IMR-90 (cell line): Measurements from ENCODE around the gene SAMHD1. TPM values are rescaled to one million over a fixed set of nuclear protein-coding genes. Genes with fewer than 3 reads are reported as not detected.

ENCODE experiments used
- ATAC-seq: fragments of 200-7000 bp; cut with Tn5 transposase; 2 replicates; pipeline ENCODE4 v1.9.1; 2020; ENCODE audit warnings: low read depth, mild to moderate bottlenecking, moderate library complexity
- BruUV-seq: library from RNA; stranded (reverse); fragments of 400-500 nt; replicated peaks from 2 replicates; lab custom pipeline; 2021; lab: Mats Ljungman, UMichigan
- CTCF ChIA-PET: fragments of 300-600 bp; formaldehyde crosslinking; extraction: SDS; loops from one replicate; lab custom pipeline; 2021; ENCODE audit warnings: antibody characterized with exemption; lab: Yijun Ruan, JAX
- POLR2A ChIA-PET: fragments of 300-600 bp; sonication (Branson Sonifier 250); formaldehyde crosslinking; loops from one replicate; lab custom pipeline; 2022; ENCODE audit warnings: antibody characterized with exemption; ENCODE audit not compliant: unreplicated experiment; lab: Charles Lee
- DNase-seq: peaks from one replicate; pipeline ENCODE4 v3.0.0; 2013
- H2AFZ ChIP-seq: replicated peaks from 2 replicates; pipeline ENCODE3; 2013; ENCODE audit warnings: low read length, mild to moderate bottlenecking; ENCODE audit not compliant: poor library complexity
- H2AK5ac ChIP-seq: 2 replicates; pipeline ENCODE4 v1.6.1; 2013; ENCODE audit warnings: low read depth, low read length, inconsistent platforms
- H2AK9ac ChIP-seq: replicated peaks from 2 replicates; pipeline ENCODE3; 2013; ENCODE audit warnings: mild to moderate bottlenecking, low read depth, low read length, moderate library complexity; ENCODE audit not compliant: poor library complexity
- H2BK120ac ChIP-seq: 2 replicates; pipeline ENCODE4 v1.6.1; 2013; ENCODE audit warnings: low read depth, low read length, inconsistent platforms
- H2BK15ac ChIP-seq: 3 replicates; pipeline ENCODE4 v1.6.1; 2013; ENCODE audit warnings: low read depth, low read length, inconsistent platforms
- H2BK20ac ChIP-seq: 2 replicates; pipeline ENCODE4 v1.6.1; 2013; ENCODE audit warnings: low read depth, mild to moderate bottlenecking, inconsistent platforms, low read length, moderate library complexity
- H2BK5ac ChIP-seq: 2 replicates; pipeline ENCODE4 v1.6.1; 2013; ENCODE audit warnings: mild to moderate bottlenecking, low read depth, low read length, inconsistent platforms; ENCODE audit not compliant: poor library complexity, severe bottlenecking
- H3K14ac ChIP-seq: replicated peaks from 2 replicates; pipeline ENCODE4 v1.6.1; 2013; ENCODE audit warnings: low read depth, low read length, inconsistent platforms
- H3K18ac ChIP-seq: 2 replicates; pipeline ENCODE4 v1.6.1; 2013; ENCODE audit warnings: low read depth, low read length, control low read depth
- H3K23ac ChIP-seq: 2 replicates; pipeline ENCODE4 v1.6.1; 2013; ENCODE audit warnings: low read depth, low read length, inconsistent platforms
- H3K27ac ChIP-seq: 2 replicates; pipeline ENCODE4 v1.5.1; 2013; ENCODE audit warnings: mild to moderate bottlenecking, control low read depth, low read length; ENCODE audit not compliant: insufficient read depth
- H3K27me3 ChIP-seq: 2 replicates; pipeline ENCODE4 v1.6.1; 2013; ENCODE audit warnings: low read length; ENCODE audit not compliant: control insufficient read depth, insufficient read depth
- H3K36me3 ChIP-seq: 2 replicates; pipeline ENCODE4 v1.6.1; 2013; ENCODE audit warnings: low read length, mixed read lengths; ENCODE audit not compliant: control insufficient read depth, insufficient read depth
- H3K4ac ChIP-seq: 2 replicates; pipeline ENCODE4 v1.6.1; 2013; ENCODE audit warnings: low read depth, low read length, inconsistent platforms
- H3K4me1 ChIP-seq: 2 replicates; pipeline ENCODE4 v1.6.1; 2013; ENCODE audit warnings: low read length, mixed read lengths; ENCODE audit not compliant: control insufficient read depth, insufficient read depth
- H3K4me2 ChIP-seq: 2 replicates; pipeline ENCODE4 v1.6.1; 2013; ENCODE audit warnings: low read depth, mild to moderate bottlenecking, control low read depth, low read length, moderate library complexity
- H3K4me3 ChIP-seq: 2 replicates; pipeline ENCODE4 v1.5.1; 2013; ENCODE audit warnings: low read depth, mild to moderate bottlenecking, control low read depth, low read length, moderate library complexity; ENCODE audit not compliant: insufficient read depth
- H3K56ac ChIP-seq: 2 replicates; pipeline ENCODE4 v1.6.1; 2013; ENCODE audit warnings: low read length, inconsistent platforms; ENCODE audit not compliant: insufficient read depth; ENCODE audit errors: extremely low read depth
- H3K79me1 ChIP-seq, 2 experiments: 2 replicates each; pipeline ENCODE4 v1.6.1; 2013; ENCODE audit warnings: low read length in 2 of 2, inconsistent platforms in 1 of 2, low read depth in 1 of 2
- H3K9ac ChIP-seq: 2 replicates; pipeline ENCODE4 v1.6.1; 2013; ENCODE audit warnings: low read depth, low read length, control low read depth
- H3K9me1 ChIP-seq: 2 replicates; pipeline ENCODE4 v1.6.1; 2013; ENCODE audit warnings: low read length, inconsistent platforms; ENCODE audit not compliant: insufficient read depth
- H3K9me3 ChIP-seq: 2 replicates; pipeline ENCODE4 v1.6.1; 2013; ENCODE audit warnings: low read length; ENCODE audit not compliant: control insufficient read depth, insufficient read depth
- H4K20me1 ChIP-seq: 2 replicates; pipeline ENCODE4 v1.6.1; 2013; ENCODE audit warnings: low read length, inconsistent platforms; ENCODE audit not compliant: insufficient read depth
- H4K5ac ChIP-seq: 2 replicates; pipeline ENCODE4 v1.6.1; 2013; ENCODE audit warnings: mild to moderate bottlenecking, low read depth, low read length, control low read depth
- H4K8ac ChIP-seq, 2 experiments: 2 replicates each; pipeline ENCODE4 v1.6.1; 2013; ENCODE audit warnings: low read depth in 2 of 2, low read length in 2 of 2, control low read depth in 1 of 2, inconsistent platforms in 1 of 2
- H4K91ac ChIP-seq: 2 replicates; pipeline ENCODE4 v1.6.1; 2013; ENCODE audit warnings: low read depth, low read length, inconsistent platforms; ENCODE audit not compliant: insufficient read depth
- CEBPB ChIP-seq: IDR thresholded peaks from 2 replicates; pipeline ENCODE4 v1.6.1; 2012; ENCODE audit warnings: low read depth, low read length, improper control_type of control experiment
- CHD1 ChIP-seq: IDR thresholded peaks from 2 replicates; pipeline ENCODE4 v1.6.1; 2012; ENCODE audit warnings: low read depth, low read length, improper control_type of control experiment
- FOS ChIP-seq: fragments of 150-350 bp; IDR thresholded peaks from 2 replicates; pipeline ENCODE4 v1.6.1; 2016; ENCODE audit warnings: low read depth, low read length
- MAZ ChIP-seq: IDR thresholded peaks from 2 replicates; pipeline ENCODE4 v1.6.1; 2012; ENCODE audit warnings: low read depth, mild to moderate bottlenecking, low read length, improper control_type of control experiment, moderate library complexity, borderline replicate concordance
- RAD21 ChIP-seq: IDR thresholded peaks from 2 replicates; pipeline ENCODE4 v1.6.1; 2012; ENCODE audit warnings: low read length, improper control_type of control experiment
- RCOR1 ChIP-seq: IDR thresholded peaks from 2 replicates; pipeline ENCODE4 v1.6.1; 2012; ENCODE audit warnings: mild to moderate bottlenecking, low read length, improper control_type of control experiment; ENCODE audit not compliant: insufficient replicate concordance
- RFX5 ChIP-seq: IDR thresholded peaks from 2 replicates; pipeline ENCODE4 v1.8.0; 2012; ENCODE audit warnings: low read depth, mild to moderate bottlenecking, low read length, moderate library complexity
- WGBS, 2 experiments: methylation state at CpG; one replicate each; pipeline versions ENCODE4 v1.1.5 to v1.1.7; 2013; ENCODE audit warnings: missing lambda C conversion rate in 2 of 2; ENCODE audit not compliant: insufficient read length in 1 of 2; ENCODE audit errors: extremely low coverage in 2 of 2; 5-methylcytosine and 5-hydroxymethylcytosine counted together
- dilution Hi-C: fragments of 300-500 bp; cut with HindIII; formaldehyde crosslinking; loops from one replicate; pipeline ENCODE4 v1.14.3; 2018; ENCODE audit warnings: low sequenced_read_pairs; ENCODE audit not compliant: unreplicated experiment
- in situ Hi-C: fragments of 300-500 bp; cut with MboI; formaldehyde crosslinking; loops from 3 replicates; pipeline ENCODE4 v1.14.3; 2019; ENCODE audit warnings: low sequenced_read_pairs, inconsistent platforms, mixed read lengths
- intact Hi-C: fragments of 100-400 bp; cut with micrococcal nuclease; formaldehyde crosslinking; loops from 2 replicates; pipeline ENCODE4 v1.10.0; 2022
- polyA plus RNA-seq, 3 experiments: library from polyadenylated mRNA; depleted of rRNA; stranded (reverse); fragments of >200 nt; gene quantifications; 2 replicates each; pipeline ENCODE4 v1.2.3, GENCODE V29; 2012; ENCODE audit warnings: low replicate concordance in 1 of 3
- total RNA-seq: library from RNA; depleted of rRNA; stranded (reverse); fragments of >200 nt; gene quantifications from 2 replicates; pipeline ENCODE4 v1.2.3, GENCODE V29; 2012
- TF ChIP-seq, protein P1 (sequence below): fragments of 150-350 bp; IDR thresholded peaks from 2 replicates; pipeline ENCODE4 v1.6.1; 2017; ENCODE audit warnings: mild to moderate bottlenecking, antibody characterized with exemption, low read length, low read depth

SAMHD1 gene
- total and polyA plus RNA-seq, 2 of the 4 experiments (the other 2 are of a cell fraction): 6.3 to 14.9 TPM

DNA sequence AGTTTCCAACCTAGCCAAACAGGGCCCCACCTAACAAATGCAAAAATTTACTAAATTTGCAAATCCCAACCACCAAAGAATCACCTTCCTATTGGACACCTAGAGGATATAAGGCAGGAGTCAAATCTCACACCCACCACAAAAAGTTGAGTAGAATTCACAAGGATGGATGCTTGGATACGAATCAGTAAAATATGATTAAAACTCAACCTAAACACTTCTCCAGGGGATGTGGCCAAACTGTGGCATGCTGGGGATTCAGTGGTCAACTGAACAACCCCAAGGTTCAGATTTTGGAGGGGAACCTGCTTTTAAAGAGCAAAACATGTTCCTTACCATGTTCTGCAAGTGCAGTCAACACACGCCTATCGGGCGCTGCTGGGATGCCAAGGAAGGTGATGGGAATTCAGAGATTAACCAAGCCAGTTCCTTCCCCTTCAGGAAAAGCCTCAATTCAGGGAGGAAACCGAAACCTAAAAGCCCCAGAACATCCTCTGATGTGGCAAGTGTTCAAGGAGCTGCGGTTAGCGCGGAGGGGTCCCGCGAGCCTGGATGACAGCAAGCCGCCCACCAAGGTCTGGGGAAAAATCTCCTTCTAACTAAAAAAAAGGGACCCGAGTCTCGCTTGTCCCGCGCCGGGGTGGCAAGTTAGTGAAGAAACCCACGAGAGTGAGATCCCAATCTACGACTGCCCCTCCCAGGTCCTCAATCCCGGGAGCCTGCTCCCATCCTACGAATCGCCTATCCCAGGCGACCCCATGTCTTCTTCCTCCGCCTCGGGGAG, 902 bp downstream of the SAMHD1 start (continued):
- TF ChIP-seq RFX5 (no peak), RCOR1 (no peak)

DNA sequence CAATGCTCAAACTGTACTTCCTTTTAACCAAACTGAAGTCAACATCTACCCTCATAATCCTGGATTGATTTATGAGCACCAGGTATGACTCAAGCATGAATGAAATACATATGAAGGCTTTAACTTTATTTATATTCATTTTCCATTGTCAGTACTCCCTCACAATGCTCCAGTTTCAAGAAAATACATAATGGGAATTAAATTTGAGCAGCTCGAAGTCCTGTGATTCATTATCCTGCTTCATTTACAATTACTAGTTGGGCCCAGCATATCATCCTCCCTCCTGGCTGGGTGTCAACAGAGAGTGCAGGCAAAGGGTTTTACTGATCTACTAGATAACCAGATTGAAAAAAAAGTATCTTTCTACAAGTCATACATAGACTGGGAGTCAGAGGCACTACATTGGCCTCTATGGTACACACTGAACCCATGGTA, 10.1 kb downstream of the SAMHD1 start:
- no peaks in the 10 kb centered on the region for H3K27me3 ChIP-seq
- no peak overlapping the region for H4K91ac ChIP-seq
- H3K23ac ChIP-seq: no peak overlapping the region
- no peak overlapping the region for H2BK5ac ChIP-seq
- no peak overlapping the region for H3K14ac ChIP-seq
- WGBS, 2 experiments: no CpG with 5 or more reads among the region's 1 CpG
- no peak overlapping the region for H3K4me2 ChIP-seq
- no peak overlapping the region for H2AFZ ChIP-seq
- H2BK120ac ChIP-seq: no peak overlapping the region
- ATAC-seq: no peak
- peaks cover 4% of the 10 kb centered on the region; the same call in 1 of the 2 replicates for H3K36me3 ChIP-seq
- no peak overlapping the region for H2BK15ac ChIP-seq
- no peak overlapping the region for H3K27ac ChIP-seq
- intact Hi-C loops: no loop called here
- no peaks in the 10 kb centered on the region; the same call in 1 of the 2 replicates for H3K4me1 ChIP-seq
- CTCF ChIA-PET: no interaction called here
- no peak overlapping the region for H3K18ac ChIP-seq
- H4K20me1 ChIP-seq: no peaks in the 10 kb centered on the region
- no peak overlapping the region for H2AK9ac ChIP-seq
- dilution Hi-C loops: no loop called here
- DNase-seq: no peak
- H3K4me3 ChIP-seq: no peak overlapping the region
- H4K5ac ChIP-seq: no peak overlapping the region
- POLR2A ChIA-PET: no interaction called here
- no peak overlapping the region for H2AK5ac ChIP-seq
- H3K56ac ChIP-seq: no peak overlapping the region
- in situ Hi-C loops: no loop called here
- H3K4ac ChIP-seq: no peak overlapping the region
- H3K9ac ChIP-seq: no peak overlapping the region
- H3K9me3 ChIP-seq: no peaks in the 10 kb centered on the region
- no TSS peak for BruUV-seq
- H3K9me1 ChIP-seq: 0 out of 2 replicates have a peak, but pooled peaks cover 2% of the 10 kb centered on the region
- no peak overlapping the region for H4K8ac ChIP-seq
- TF ChIP-seq CEBPB (no peak), MAZ (no peak), CHD1 (no peak), RFX5 (no peak), RAD21 (no peak), FOS (no peak)
- TF ChIP-seq, protein P1, sequence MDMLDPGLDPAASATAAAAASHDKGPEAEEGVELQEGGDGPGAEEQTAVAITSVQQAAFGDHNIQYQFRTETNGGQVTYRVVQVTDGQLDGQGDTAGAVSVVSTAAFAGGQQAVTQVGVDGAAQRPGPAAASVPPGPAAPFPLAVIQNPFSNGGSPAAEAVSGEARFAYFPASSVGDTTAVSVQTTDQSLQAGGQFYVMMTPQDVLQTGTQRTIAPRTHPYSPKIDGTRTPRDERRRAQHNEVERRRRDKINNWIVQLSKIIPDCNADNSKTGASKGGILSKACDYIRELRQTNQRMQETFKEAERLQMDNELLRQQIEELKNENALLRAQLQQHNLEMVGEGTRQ: no peak
- no peak overlapping the region for H2BK20ac ChIP-seq
- no peaks in the 10 kb centered on the region for H3K79me1 ChIP-seq
